Dermis blood vessel endothelial cell (primary cell): Measurements from ENCODE around the gene TRAFD1. TPM values are rescaled to one million over a fixed set of nuclear protein-coding genes. Genes with fewer than 3 reads are reported as not detected.

Experiments used
- DNase-seq: peaks from one replicate; pipeline ENCODE4 v3.0.0; 2010
- total RNA-seq: library from RNA; depleted of rRNA; stranded (reverse); fragments of >200 nt; gene quantifications from 2 replicates; pipeline ENCODE4 v1.2.3, GENCODE V29; 2014

The TRAFD1 gene
- total RNA-seq, 1 donor from 2014 or later = 37.9 TPM

DNA sequence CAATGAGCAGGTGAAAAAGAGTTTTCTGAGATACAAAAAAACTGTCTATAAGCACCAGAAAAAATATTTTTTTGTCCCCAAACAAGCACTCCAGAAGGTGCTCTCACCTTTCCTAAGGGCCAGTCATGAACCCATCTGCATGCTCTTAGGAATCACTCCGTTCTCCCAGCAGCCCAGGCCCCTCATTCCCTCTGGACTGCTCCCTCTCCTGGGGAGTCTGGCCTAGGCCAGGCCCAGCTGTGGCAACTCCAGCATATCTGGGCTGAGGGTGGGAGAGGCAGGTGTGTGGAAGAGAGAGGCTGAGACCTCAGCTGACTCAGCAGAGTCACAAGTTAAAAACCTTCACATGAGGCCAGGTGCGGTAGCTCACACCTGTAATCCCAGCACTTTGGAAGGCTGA lies 54.6 kb downstream of the TRAFD1 start:
- no peak for DNase-seq

DNA sequence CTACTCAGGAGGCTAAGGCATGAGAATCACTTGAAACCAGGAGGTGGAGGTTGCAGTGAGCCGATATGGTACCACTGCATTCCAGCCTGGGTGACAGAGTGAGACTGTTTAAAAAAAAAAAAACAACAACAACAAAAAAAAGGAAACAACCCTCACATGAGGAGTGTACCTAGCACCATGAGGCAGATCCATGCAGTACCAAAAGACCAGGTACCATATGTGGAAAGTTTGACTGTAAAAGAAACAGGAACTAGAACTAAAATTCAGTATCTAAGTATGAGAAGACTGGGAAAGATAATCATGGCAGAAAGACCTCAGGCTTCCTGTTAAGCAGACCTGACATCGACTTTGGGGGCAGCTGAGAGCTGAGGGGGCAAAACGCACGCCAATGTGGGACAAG lies 55.1 kb downstream of the TRAFD1 start:
- no peak for DNase-seq

DNA sequence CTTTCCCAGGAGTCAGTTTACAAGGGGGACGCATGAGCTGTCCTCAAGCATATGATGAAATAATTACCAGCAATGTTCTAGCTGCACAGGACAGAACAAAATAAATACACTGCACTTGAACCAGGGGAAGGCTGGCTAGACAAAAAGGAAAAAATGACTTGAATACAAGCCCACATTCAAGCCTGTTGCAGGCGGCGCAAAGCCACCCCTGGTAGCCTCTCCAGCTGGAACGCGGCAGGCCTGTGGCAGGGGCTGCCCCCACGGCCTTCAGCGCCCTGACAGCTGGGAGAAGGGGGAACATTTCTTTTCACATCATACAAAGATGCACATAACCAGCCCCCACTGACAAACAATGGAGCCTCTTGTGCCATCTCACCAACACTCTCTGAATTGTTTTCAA lies 57.1 kb downstream of the TRAFD1 start:
- DNase-seq = no peak

DNA sequence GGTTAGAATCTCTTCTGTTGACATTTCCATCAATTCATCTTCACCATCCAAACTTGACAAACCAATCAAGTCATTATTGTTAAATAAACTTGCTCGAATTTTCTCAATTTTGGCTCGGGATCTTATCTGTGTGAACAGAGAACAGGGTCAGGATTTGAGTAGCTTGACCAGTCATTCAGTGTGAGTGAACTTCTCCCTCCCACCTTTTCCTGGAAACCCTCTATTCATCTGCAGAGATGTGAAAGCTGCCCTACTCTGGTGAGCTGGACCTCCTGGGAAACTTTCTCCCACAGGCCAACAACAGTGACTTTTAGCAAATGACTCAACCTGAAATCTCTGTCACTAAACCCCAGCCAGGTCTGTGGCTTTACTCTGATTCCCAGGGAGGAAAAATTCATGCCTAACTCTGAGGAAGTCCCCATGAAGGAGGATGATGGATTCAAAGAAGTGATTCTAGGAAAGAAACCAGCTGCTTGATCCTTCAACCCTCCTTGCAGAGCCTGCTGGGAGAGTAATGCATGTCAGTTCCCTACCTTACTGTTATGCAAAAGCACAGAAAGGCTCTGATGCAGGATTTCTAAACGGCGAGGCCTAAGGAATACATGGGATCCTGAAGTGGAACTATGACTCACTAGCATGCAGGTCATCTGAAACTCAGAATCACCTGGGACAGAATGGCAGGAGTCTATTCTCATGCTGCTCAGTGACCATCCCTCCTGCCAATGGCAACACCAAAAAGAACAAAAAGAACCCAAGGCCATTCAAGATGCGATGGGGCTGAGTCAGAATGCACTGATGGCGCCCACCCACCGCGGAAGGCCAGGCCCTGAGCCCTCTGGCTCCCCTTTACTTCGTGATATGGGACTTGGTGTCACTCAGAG lies 58.0 kb downstream of the TRAFD1 start:
- DNase-seq = peak; percentile 46

DNA sequence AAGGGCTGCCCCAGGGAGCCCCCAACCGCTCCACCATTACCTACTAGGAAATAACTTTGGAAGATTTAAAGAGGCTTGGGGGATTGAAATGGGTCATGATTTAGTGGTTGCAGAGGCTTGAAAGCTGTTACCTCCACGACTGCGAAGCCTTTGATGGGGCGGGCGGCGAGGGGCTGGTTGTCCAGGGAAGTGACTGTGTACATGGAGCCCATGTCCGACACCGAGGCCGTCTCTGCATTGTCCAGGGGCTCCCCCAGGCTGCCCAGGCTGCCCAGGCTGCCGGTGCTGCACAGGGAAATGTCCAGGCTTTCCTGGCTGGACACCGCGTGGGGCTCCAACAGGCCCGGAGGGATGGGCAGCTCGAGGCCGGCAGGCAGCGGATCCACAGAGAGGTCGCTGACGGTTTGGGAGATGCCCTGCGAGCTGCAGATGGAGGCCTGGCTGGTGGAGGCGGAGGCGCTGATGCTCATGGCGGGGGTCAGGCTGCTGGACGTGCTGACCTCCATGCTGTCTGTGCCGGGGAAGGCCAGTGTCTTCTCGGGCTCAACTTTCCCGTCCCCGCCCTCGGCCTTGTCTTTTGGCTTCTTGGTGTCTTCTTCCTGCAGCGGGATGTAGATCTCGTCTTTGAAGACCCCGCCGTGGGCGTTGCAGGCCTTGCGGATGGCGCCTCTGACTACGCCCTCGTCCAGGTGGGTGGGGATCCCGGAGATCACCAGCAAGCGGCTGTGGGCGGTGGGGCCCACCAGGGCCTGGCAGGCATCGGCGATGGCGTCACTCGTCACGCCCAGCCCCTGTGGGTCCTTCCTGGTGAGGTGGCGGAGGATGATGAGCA lies 58.9 kb downstream of the TRAFD1 start:
- DNase-seq = no peak

DNA sequence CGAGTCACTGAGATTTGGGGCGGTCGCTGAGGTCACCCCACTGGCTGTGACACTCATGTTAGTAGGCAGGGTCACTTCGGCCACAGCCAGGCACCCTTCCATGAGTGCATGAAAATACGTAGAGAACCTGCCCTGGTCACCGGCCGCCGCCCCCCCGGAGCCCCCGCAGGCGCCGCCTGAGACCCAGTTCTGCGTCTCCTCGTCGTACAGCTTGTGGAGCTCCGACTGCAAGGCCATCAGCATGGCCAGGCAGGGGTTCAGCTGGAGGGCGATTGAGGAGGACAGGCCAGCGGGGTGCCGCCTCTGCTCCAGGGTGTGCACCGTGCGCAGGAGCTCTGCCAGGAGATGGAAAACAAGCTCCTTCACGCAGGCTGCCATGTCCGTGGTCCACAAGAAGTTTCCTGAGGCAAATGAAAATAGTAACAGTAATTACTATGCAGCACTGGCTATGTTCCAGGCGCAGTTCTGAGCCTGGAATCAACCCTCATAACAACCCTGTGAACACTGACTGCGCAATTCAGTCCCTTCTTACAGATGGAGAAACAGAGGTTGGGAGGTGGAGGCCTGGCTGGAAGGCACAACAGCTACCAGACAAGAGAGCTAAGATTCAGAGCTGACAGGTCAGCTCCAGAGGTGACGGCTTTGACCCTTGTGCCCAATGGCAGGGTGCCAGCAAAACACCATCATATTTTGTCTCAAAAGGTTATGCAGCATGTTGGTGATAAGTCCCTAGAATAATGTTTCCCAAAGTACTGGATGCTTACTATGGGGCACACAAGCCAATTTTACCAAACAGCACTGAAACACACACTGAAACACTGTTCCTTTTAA lies 59.9 kb downstream of the TRAFD1 start:
- no peak for DNase-seq

DNA sequence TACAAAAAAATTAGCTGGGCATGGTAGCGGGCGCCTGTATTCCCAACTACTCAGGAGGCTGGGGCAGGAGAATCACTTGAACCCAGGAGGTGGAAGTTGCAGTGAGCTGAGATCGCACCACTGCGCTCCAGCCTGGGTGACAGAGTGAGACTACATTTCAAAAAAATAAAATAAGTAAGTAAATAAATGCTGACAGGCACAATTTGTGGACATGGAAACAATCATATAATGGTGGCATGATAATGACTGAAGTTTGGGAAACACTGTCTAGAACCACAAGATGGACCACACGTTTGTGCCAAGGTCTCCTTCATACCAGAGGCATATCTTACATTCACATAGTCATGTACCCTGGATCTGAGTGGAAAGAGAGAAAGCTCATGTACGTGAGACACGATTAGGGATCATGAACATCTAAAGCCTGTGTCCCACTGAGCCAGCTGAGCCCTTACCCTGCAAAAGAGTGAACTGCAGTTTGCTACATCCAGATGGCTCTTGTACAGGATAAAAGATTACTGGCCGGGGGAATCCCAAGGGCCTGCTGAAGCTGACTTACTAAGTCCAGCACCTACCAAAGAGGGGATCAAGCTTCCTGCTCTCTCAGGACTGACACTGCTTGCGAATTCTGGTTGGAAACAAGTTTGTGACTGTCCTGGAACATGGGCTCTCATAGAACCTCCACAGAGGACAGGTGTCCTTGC lies 62.9 kb downstream of the TRAFD1 start:
- no peak for DNase-seq

DNA sequence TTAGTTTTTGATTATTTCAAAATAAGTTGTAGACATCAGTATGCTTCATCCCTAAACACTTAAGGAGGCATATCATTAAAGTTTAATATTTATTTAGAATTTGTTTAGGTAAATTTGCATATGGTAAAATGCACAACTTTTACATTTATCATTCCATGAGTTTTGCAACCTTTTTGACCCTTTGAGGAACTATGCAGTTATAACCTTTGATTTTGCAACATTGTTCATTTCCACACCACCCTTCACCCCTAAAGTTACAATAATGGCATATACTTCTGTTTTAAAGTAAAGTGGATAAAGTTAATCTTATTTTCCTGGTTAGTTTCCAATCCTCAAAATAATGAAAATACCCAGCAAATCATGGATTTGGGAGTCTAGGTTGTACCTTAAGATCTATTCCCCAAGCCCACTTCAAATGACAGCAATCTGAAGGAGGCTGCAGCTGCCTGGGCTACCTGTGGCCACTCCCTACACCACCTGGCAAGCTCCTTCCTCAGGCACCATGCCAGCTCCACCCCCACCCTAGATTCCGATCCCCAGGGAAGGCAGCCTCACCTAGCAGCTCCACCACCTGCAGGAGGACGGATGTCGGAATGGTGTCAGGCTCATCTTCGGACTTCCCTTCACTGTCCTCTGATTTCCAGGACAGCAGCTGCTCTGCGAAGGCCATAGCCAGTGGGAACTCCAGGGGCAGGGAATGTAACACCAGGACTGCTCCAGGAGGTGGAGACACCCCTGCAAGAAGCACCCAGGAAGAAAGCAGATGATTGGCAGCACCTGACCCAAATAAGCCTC lies 65.1 kb downstream of the TRAFD1 start:
- no peak for DNase-seq

DNA sequence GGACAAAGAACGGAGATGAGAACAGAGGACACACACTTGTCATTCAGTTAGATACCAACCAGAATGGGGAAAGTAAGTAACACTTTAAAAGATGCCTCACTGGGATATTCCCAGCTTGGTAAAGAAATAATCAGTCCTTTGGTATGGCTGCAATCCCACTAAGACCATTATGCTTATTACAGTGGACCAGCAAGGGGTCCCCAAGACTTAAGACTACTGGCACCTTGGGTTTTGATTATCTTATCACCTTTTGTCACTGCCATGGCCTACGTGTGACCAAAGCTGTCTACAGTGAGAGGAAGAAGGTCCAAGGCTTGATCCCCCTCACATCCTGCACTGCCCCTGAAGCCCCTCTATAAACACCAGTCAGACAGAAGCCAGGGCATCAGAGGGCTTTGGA lies 65.8 kb downstream of the TRAFD1 start:
- DNase-seq = no peak

DNA sequence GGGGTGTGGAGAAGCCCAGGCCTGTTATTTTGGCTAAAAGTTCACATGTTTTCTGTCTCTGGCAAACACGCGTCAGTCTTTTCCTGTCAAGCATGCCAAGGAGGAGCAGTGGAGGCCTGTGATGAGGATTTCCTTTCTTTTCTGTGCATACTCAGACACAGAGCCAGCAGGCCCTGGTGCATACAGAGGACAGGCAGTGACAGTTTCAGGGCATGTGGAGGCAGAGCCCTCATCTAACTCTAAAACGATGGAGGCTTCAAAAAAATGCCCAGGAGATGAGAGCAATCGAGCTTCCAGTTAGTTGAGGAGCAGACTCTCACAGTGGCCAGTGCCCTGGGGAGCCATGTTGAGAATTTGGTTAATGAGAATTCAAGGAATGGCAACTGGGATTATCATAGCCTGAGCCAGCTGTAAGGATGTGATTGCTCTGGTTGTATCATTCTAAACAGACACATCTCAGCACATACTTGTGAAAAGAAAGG lies 66.5 kb downstream of the TRAFD1 start:
- peak; percentile 73 for DNase-seq

DNA sequence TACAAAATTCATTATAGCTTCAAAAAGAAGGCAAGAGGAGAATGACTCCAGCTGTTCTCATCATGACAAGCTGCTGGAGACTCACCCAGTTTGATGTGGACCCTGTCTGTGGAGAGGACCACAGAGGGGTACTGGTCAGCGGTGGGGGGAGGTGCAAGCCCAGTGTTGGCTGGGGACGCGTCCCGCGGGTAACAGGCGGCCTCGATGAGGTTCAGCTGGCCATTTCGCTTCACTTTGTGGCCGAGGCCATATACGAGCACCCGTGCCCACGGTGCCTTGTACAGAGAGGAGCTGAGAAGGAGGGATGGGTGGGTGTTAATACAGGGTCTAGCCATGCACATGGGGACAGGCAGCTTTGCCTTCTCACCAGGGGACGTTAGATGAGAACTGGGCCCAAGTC lies 67.1 kb downstream of the TRAFD1 start:
- no peak for DNase-seq

DNA sequence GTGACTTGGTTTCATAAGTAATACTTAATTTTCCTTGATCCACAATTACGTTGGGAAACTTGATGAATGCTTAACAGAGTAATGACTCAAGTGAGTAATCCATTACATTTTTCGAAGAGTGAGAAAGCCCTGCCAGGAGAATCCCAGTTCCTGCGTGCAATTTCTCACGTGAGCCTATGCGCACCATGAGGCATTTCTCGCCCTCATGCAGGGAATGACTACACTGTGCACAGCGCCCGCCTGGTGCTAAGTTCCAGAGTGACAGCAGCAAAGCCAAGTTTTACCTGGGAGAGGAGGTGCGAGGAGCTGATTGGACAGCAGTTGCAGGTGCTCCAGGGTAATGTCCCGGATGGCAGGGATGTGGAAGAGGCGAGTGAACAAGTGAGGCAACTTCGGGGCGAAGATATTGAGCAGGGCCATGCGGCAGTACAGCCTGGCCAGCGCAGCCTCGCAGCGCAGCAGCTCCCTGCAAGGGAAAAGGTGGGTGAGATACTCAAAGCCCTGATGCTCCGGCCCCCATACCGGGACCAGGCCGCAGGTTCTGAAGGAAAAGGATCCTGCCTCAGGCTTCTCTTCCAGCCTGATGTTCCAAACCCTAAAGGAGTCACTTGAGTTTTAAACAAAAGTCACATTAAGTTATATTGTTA lies 69.4 kb downstream of the TRAFD1 start:
- DNase-seq = no peak

DNA sequence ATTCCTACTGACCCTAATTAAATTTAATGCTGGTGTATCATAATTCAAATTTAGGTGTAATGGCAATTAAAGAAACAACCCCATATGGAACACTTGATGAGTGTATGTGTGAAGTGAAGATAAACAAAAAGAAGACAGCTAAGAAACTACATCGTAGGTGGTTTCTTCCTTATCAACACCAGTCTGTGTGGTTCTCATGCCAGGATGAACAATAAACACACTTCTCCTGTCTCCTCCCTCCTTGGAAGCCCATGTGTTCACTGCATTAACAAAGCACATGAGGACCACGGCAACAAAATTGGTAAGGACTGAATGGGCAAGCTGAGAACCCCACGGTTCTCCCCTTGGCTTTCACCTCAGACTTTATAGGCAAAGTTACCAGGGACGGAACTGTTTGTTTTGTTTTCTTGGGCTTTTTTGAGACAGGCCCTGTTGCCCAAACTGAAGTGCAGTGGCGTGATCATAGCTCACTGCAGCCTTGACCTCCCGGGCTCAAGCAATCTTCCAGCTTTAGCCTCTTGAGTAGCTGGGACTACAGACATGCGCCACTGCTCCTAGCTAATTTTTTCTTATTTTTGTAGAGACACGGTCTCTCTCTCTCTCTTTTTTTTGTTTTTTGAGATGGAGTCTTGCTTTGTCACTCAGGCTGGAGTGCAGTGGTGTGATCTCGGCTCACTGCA lies 71.0 kb downstream of the TRAFD1 start:
- DNase-seq = no peak

DNA sequence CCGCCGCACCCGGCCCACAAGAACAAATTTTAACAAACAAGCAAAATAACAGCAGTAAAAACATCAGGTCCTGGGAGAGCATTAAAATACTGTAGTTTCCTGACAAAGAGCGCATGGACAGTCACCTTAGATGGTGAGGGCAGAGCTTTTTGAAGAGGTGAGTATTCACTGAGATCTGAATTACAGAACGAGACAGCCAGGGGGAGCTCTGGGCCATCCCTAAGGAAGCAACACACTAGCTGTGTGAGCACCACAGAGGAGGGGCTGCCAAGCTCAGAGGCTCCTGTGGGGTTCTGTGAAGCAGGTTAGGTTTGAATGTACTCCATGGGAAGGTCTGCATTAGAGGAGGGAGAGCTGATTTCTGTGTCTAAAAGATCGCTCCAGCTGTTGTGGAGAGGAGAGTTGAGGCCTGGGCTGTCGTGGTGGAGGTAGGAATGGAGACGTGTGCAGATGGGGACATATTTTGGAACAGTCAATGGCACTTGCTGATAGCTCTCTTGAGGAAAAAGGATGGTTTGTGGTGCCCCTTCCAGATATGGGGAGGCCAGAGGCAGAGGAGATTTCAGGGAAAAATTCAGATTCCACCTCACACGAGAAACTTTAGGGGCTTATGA lies 72.9 kb downstream of the TRAFD1 start:
- DNase-seq = peak; percentile 78

DNA sequence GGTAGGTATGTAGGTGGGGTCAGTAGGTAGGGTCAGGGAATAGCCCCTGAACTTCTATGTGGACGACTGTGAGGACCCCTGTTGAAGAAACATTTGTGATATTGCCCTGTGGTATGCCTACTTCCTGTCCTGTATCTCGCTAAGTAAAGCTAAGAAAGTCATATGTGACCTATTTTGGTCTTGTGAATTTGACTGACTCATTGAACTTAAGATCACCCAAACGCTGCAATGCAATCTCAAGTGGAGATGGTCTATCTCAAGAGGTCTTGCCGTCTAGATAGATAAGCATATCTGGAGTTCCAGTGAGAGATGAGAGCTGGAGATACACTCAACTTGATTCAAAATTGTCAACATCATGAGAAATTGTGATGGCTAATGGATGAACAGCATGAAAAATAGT lies 73.8 kb downstream of the TRAFD1 start:
- no peak for DNase-seq
